LoVo (cell line): Measurements from ENCODE around the gene WRAP73.

ENCODE experiments used
- DNase-seq: peaks from one replicate; pipeline ENCODE4 v3.0.0-alpha.2; 2016; ENCODE audit warnings: low spot score

Gene WRAP73

DNA sequence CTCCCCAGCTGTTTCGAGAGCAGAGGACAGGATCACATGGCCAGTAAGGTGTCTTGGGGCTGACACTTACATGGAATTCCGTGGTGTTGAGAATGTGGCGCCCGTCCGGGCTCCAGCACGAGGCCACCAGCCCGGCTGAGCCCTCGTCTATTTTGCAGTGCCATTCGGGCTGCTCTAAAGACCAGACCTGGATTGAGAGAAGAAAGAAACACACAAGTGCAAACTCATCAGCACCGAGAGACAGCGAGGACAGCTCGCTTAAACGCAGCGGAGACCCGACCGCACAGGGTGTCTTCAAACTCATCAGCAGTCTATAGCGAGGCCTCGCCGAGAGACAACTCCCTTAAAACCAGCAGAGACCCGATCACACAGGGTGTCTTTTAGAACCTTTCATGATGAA, 3.3 kb downstream of the WRAP73 start:
- DNase-seq = no peak

DNA sequence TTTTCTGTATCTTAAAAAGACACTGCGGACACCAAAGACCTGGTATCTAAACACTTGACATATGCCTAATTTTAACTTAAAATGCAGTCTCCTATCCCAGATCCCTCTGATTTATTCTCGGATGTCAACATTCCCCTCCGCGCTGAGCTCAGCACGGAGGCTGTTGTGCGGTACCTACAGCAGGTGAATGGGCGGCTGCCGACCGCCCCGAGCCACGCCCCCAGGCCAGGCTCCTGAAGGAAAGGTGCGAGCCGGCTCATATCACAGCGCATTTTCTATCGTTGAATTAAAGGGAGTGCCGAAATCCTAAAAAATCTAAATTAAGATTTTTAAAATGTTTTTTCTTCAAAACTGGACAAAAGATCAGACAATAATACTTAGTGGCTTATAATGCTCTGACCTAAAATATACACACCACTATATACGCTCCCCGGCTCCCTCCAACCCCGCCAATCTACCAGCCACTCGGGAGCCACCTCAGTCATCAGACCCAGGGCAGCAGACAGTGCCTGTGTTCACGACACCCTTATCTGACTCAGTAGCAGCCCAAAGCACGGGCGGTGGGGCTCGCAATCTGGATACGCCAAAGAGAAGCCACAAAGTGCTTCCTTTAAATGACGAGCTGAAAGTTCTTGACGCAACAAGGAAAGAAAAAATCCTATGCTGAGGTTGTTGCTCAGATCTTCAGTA, 4.1 kb downstream of the WRAP73 start:
- no peak for DNase-seq

DNA sequence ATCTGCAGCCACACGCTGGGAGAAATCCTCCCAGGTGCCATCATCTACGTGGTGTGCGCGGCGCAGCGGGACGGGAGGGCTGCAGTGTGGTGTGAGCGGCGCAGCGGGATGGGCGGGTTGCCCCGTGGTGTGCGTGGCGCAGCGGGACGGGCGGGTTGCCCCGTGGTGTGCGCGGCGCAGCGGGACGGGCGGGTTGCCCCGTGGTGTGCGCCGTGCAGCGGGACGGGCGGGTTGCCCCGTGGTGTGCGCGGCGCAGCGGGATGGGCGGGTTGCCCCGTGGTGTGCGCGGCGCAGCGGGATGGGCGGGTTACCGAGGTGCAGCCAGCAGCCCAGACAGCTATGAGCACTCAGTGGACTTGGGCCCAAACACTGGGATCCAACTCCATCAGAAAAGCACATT, 4.7 kb downstream of the WRAP73 start:
- no peak for DNase-seq

DNA sequence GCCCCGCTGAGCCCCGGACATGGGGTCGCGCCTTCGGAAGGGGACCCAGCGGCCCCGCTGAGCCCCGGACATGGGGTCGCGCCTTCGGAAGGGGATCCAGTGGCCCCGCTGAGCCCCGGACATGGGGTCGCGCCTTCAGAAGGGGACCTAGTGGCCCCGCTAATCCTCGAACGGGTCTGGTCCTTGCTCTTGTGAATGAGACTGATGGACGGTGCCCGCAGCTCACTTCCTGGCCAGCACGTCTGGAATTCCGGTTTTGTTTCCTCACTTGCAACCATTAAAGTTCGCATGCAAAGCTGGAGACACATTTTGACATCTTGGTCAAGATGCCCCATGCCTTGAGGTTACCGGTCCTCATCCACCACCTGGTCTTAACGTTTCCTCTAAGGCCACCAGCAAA, 5.6 kb downstream of the WRAP73 start:
- DNase-seq = no peak

DNA sequence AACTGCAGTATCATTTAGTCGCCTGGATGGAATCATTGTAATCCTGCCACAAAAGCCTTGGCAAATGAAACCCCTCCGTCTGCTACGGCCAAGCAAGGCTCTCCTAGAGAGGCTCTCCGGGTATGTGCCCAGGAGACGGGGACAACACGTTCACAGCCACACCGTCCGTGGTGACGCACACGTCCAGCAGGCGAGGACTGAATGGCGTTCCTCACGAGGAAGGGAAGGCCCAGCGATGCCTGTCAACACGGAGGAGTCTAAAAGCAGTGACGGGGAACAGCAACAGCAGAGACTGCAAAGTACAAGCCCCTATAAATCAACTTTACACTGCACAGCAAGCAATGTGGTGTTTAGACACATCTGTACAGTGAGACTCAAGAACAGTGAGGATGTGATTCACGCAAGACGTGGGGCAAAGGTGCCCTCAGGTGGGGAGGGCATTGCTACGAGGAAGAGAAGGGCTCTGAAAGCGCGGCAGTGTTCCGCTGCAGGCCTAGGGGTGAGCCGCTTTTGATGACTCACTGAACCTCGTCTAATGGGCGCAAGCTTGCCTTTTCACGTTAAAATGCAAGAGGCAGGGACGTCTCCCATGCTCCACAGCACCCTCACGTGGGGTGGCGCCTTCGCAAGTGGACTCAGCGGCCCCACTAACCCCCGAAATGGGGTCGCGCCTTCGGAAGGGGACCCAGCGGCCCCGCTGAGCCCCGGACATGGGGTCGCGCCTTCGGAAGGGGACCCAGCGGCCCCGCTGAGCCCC, 6.8 kb downstream of the WRAP73 start:
- no peak for DNase-seq

DNA sequence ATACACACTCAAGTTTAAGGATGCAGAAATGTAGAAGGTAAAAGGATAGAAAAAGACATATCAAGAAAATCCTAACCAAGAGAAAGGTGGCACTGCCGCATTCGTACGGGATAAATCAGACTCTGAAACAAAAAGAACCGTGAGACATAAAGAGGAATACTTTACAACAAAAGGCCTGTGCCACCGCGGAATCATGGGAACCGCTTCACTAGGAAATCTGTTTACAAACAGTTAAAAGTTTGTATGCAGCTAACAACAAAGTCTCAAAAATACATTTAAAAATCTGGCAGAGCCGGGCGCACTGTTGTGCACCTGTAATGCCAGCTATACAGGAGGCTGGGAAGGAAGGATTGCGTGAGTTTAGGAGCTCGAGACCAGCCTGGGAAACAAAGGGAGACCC, 8.1 kb downstream of the WRAP73 start:
- DNase-seq = no peak

DNA sequence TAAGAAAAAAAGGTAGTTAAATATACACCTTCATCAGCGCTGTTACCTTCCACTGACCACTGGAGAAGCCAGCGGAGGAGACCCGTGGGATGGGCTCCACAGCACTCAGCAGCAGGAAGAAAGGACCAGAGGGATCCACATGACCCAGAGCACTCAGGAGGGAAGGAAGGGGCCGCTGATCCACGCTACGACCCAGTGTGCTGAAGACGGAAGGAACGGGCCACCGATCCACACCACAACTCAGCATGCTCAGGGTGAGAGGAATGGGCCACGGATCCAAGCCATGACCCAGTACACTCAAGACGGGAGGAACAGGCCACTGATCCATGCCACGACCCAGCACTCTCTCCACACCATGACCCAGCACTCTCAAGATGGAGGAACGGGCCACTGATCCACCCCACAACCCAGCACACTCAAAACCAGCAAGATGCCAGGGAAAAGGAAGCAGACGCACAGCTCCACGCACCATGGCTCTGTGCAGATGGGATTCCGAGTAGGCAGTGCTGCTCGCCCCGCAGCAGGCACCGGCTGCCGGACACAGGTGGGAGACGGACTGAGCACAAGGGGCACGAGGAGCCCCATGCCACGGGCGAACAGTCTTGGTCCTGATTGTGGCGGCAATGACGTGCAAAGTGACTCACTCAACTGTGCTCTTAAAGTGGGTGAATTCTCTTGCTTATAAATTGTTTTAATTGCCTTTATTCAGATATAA, 8.7 kb downstream of the WRAP73 start:
- no peak for DNase-seq

DNA sequence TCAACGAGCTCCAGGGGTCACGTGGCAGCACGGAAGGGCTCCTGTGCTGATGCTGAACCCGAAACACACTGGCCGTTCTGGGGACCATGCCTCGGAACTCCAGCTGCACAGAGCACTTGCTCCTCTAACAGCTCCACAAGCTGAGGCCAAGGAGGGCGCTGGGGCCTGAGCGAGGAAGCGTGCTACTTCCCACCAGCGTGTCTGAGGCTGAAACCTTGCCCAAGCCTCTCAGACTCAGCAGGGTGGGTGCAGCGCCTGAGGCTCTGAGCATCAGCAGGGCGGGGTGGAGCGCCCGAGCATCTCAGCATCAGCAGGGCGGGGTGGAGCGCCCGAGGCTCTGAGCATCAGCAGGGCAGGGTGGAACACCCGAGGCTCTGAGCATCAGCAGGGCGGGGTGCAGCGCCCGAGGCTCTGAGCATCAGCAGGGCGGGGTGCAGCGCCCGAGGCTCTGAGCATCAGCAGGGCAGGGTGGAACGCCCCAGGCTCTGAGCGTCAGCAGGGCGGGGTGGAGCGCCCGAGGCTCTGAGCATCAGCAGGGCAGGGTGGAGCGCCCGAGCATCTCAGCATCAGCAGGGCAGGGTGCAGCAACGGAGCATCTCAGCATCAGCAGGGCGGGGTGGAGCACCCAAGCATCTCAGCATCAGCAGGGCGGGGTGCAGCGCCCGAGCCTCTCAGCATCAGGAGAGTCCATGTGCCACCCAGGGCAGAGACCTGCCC, 9.6 kb downstream of the WRAP73 start:
- DNase-seq = no peak

DNA sequence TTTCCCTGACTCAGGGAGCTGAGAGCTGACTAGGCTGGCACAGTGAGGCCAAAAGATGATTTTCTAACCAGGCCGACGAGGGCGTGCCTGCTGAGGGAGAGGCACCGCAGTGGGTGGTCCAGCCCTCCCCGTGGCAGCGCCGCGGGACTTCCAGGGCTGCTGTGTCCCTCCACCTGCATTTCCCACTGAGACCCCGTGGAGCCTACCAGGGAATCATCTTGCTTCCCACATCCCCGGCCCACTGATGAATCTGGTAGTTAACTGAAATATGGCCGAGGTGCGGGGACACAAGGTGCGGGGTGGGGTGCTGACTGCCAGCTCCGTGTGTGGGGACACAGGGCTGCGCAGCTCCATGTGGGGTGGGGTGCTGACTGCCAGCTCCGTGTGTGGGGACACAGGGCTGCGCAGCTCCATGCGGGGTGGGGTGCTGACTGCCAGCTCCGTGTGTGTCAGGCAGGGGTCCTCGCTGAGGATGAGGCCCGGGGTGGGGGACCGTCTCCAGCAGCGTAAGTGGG, 10.4 kb downstream of the WRAP73 start:
- DNase-seq = no peak

DNA sequence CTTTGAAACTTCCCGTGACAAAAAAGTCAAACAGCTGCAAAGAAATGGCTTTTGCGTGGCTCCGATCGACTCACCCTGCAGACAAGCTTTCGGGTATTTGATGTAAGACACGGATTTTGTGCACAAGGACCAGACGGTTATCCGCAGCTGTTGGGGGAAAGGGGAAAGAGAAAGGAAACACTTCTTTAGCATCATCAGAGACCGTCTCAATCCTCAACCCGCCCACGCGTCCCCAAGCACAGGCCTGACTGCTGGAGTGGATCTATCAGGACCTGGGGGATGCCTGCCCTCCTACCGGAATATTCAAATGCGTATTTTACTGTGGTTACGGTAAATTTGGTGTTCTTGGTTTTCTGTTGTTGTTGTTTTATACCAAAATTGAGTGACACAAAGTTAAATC, 11.2 kb downstream of the WRAP73 start:
- DNase-seq = no peak

DNA sequence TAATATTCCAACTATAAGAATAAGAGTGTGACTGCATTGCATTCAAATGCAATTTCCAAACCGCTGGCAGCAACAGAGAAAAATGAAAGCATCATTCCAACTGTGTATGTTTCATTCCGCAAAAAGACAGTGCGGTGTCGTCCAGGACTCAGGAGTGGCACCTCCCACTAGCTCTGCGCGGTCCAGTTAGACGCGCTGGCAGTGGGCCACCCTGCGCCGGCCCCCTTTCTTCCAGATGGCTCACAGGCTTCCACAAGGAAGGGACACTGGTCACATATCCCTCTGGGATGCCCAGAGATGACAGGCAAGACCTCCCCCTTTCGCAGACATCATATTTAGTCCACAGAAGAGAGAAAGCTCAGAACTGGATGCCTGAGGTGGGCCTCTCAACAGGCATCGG, 11.9 kb downstream of the WRAP73 start:
- DNase-seq = no peak

DNA sequence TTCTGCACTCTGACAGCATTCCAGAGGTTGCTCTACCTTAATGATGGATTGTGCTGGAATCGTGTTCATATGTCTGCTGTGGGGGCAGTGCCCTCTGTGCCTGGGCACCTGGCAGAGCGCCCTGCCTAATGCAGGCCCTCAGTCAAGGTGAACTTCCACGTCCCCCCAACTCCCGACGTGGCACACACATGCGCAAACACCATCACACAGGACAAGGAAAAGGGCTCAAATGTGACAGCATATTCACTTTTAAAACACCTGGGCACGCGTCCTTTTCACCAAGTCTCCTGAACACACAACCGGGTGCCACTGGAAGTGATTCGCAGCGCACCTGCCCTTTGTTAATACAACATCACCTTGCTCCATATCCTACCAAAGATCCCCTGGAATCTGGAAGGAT, 13.4 kb downstream of the WRAP73 start:
- DNase-seq = no peak

DNA sequence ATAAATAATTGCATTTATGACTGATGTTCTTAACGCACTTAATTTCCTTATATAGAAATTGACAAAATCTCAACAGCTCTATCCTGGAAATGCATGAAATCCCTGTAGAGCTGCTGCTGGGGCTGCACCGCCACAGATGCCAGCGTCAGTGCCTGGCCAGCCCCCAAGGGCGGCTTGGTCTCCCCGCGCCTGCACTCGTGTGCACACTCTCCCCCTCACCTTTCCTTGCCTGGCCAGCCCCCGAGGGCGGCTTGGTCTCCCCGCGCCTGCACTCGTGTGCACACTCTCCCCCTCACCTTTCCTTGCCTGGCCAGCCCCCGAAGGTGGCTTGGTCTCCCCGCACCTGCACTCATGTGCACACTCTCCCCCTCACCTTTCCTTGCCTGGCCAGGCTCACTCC, 13.8 kb downstream of the WRAP73 start:
- DNase-seq = no peak

DNA sequence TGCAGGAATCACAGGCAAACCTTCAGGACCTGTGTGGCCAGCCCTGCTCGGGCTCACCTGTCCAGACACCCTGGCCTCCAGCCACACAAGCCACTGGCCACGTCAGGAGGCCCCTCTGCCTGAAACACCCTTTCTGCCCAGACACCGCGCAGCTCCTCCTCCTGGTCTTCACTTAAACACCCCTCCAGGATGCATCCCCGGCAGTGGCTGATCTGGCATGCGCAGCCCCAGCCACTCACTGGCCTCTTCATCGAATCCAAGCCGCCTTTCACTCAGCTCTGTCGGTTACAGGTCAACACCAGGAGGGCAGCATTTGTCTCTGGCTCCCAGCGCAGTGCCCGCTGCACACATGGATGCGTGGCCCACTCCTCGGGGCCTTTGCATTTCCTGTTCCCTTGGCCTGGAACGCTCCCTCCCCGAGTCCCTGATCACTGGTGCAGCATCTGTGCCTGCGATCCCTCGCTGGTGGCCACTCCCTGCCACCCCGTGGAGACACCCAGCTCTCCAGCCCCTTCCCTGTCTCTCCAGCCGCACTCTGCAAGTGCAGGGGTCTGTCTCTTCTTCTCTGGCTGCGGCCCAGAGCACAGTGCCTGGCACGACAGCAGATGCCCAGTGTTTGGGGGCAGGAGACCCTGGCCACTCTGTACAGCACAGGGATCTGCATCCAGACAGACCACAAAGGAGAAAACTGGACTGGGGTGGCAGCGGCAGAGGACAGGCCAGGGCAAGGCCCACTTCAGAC, 15.7 kb downstream of the WRAP73 start:
- no peak for DNase-seq

DNA sequence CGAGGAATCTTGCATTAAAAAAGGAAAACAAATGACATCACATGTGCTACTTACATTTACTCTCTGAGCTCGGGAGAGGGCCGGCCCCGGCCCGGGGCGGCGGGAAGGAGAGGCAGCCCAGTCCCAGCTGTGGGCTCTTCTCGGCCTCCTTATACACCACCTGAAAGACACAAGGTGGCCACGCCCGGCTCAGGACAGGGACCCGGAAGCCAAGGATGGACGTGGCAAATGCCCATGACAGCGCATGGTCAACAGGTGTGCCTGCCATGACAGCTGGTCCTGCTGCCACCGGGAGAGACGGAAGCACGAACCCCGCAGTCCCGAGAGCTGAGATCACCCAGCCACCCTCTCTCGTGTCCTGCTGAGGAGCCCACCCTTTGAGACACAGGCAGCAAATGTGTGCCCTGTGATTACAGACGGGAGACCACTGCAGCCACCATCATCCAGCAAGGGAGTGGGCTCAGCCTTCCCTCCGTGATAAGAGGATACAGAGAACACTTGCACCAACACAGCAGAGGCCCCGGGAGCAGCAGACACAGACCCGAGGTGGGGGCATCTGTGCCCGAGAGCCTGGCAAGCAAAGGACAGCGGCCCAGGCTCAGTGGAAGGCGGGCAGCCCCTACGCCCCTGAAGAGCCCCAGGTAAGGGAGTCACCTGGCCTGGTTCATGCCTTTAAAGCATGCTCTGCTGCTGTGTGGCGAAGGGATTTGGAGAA, 16.4 kb downstream of the WRAP73 start:
- DNase-seq = no peak

DNA sequence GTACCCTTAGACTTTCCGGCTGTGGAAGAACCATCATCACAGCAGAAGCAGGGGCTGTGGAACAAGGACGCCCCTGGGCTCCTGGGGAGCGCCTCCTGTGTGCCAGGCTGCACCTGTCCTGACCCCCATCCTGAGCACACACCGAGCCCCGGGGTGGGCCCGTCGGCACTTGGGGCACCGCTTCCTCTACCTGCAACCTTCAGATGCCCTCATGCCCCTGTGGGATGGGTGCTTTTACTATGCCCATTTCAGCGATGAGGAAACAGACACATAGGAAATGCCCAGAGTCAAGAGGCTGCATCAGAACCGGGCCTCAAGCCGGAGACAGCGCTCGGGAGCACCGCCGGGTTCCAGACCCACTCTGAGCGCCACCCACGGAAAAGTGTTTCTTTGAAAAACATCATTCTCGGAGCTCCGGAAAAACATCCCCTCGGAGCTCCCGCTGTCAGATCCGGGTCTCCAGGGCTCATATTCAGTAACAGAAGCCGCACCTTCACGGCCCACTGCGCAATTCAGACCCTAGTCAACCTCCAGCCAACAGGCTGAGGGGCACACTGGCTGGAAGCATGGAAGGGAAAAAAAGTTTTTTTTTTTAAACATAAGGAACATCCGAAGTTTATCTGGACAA, 17.1 kb downstream of the WRAP73 start:
- DNase-seq = no peak

DNA sequence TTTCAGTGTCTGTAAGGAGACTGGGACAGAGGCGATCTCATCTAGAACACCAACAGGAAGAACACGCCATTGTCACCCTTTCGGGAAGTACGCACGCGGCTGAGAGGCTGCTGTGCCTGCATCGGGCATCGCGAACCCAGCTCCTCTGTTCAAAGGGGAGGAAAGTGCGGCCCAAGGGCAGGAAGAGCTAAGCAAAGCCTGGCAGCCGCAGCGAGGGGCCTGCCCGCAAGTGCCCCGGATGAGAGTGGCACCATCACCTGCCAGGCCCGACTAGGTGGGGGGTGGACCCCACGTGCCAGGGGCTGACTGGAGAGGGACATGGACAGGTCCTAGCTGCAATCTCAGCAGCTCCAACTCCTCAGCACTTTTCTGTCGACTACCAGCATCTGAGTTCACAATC, 17.6 kb downstream of the WRAP73 start:
- no peak for DNase-seq

DNA sequence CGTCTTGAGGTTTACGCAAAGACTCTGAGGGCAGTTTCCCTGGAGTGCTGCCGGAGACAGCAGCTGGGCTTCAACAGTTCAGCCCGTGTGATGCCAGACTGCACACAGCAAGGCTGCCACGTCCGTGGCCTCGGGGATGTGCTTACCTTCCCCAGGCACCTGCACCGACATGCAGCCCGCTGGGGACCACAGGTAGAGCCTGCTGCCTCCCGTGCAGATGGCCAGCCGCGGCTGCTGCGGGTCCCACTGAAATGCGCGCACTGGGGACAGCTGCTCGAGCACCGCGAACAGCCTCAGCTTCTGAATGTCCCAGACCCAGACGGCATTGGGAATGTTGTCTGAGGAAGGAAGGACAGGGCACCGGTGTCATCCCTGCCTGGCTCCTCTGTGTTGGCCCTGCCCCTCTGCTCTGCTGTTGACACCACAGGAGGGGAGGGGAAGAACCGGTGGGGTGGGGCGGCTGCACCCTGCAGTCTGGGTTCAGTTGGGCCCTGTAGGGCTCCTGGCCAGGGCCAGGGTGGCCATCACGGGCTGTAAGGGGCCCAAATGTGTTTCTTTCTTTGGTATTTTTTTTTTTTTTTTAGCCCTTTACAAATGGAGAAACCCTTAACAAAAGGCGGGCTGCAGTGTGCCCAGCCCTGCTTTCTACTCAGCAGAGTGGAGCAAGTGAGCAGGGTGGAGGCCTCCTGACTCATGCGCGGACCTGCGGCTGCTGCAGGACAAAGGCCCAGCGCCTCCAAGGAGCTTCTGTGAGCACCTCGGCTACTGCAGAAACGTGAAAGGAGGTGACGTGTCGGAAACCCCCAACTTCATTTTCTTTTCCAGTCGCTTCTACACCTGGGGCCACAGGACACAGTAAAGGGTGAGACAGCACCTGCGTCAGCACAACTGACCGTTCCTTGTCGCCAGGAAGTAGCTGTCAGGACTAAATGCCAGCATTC, 18.3 kb downstream of the WRAP73 start:
- no peak for DNase-seq

DNA sequence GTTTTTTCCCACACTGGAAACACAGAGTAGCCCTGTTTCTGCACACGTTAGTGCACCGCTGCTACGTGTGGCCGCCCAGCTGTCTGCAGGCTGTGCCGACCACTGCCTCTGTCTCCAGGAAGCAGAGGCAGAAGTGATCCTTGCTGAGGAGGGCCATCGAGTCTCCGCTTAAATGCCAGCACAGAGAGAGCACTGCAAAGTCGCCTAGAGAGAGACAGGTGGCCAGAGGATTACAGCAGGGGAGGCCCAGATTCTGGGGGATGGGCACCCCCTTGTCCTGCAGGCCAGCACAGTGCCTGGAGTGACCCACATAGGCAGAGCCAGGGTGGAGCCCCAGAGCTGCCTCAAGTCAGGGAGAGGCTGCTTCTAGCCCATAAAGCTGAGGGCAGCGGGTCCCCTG, 19.0 kb downstream of the WRAP73 start:
- no peak for DNase-seq
